ENCODE results near the gene FGF4.

Gene FGF4

GRCh38 chr11:69775163-69775755, at the start of gene FGF4:
Gene FGF4 (minus strand): TSS chr11:69775341. CDS start chr11:69775084, 257 bp downstream.
- no peak for DNase-seq
- no peak for TF ChIP-seq GATA1 (IDR thresholded peaks at IDR 0.05; ENCODE audit: low read depth, low read length)
- TF ChIP-seq POLR2A (IDR thresholded peaks at IDR 0.05; ENCODE audit: low read length): no peak

- TF ChIP-seq POLR2A (IDR thresholded peaks at IDR 0.05; ENCODE audit: low read length) (no peak), GATA1 (IDR thresholded peaks at IDR 0.05; ENCODE audit: low read depth, low read length) (no peak)
- no peak for DNase-seq
Observed at GRCh38 chr11:69823641-69824265, 48.6 kb upstream of the FGF4 start.

- DNase-seq: no peak
- no peak for TF ChIP-seq GATA1 (IDR thresholded peaks at IDR 0.05; ENCODE audit: low read depth, low read length)
Observed at GRCh38 chr11:69822676-69823494, 47.7 kb upstream of the FGF4 start.

GRCh38 chr11:69821511-69822040, 46.4 kb upstream of the FGF4 start:
- TF ChIP-seq GATA1 (IDR thresholded peaks at IDR 0.05; ENCODE audit: low read depth, low read length): no peak
- no peak for TF ChIP-seq POLR2A (IDR thresholded peaks at IDR 0.05; ENCODE audit: low read length)
- no peak for DNase-seq

GRCh38 chr11:69820441-69820840, 45.3 kb upstream of the FGF4 start:
- TF ChIP-seq GATA1 (IDR thresholded peaks at IDR 0.05; ENCODE audit: low read depth, low read length) (no peak), POLR2A (IDR thresholded peaks at IDR 0.05; ENCODE audit: low read length) (no peak)
- no peak for DNase-seq

GRCh38 chr11:69819541-69820070, 44.5 kb upstream of the FGF4 start:
- DNase-seq: no peak
- TF ChIP-seq GATA1 (IDR thresholded peaks at IDR 0.05; ENCODE audit: low read depth, low read length): no peak
- TF ChIP-seq POLR2A (IDR thresholded peaks at IDR 0.05; ENCODE audit: low read length): no peak

- no peak for DNase-seq
Observed at GRCh38 chr11:69818603-69819441, 43.7 kb upstream of the FGF4 start, which contains the start of gene FGF3. Gene FGF3 (minus strand): TSS chr11:69819416. CDS start chr11:69818933, 483 bp downstream.

GRCh38 chr11:69818231-69818602, 43.1 kb upstream of the FGF4 start:
- TF ChIP-seq POLR2A (IDR thresholded peaks at IDR 0.05; ENCODE audit: low read length) (no peak), GATA1 (IDR thresholded peaks at IDR 0.05; ENCODE audit: low read depth, low read length) (no peak)
- DNase-seq: no peak

More at GRCh38 chr11:69818603-69819441, 43.7 kb upstream of the FGF4 start, which contains the start of gene FGF3:
- TF ChIP-seq GATA1 (IDR thresholded peaks at IDR 0.05; ENCODE audit: low read depth, low read length) (no peak), POLR2A (IDR thresholded peaks at IDR 0.05; ENCODE audit: low read length) (no peak)

GRCh38 chr11:69817265-69818230, 42.4 kb upstream of the FGF4 start:
- no peak for TF ChIP-seq GATA1 (IDR thresholded peaks at IDR 0.05; ENCODE audit: low read depth, low read length)
- no peak for DNase-seq

- TF ChIP-seq POLR2A (IDR thresholded peaks at IDR 0.05; ENCODE audit: low read length): no peak
- TF ChIP-seq GATA1 (IDR thresholded peaks at IDR 0.05; ENCODE audit: low read depth, low read length): no peak
- no peak for DNase-seq
Observed at GRCh38 chr11:69816671-69817070, 41.5 kb upstream of the FGF4 start.

GRCh38 chr11:69815973-69816372, 40.8 kb upstream of the FGF4 start:
- no peak for DNase-seq
- TF ChIP-seq POLR2A (IDR thresholded peaks at IDR 0.05; ENCODE audit: low read length) (no peak), GATA1 (IDR thresholded peaks at IDR 0.05; ENCODE audit: low read depth, low read length) (no peak)

GRCh38 chr11:69814902-69815301, 39.8 kb upstream of the FGF4 start:
- no peak for TF ChIP-seq GATA1 (IDR thresholded peaks at IDR 0.05; ENCODE audit: low read depth, low read length)
- no peak for DNase-seq

Measured in erythroblast (primary cell).